GM19238 (cell line): ENCODE results near the gene TSEN34.
"Not testable (repeated sequence)": the region's sequence is repeated elsewhere in the genome, so short reads cannot be mapped to it uniquely, and the experiment has no call there.

Experiments
- DNase-seq: peaks from one replicate; pipeline ENCODE4 v3.0.0; 2011; ENCODE audit warnings: low spot score; ENCODE audit not compliant: insufficient read length

TSEN34 gene

DNA sequence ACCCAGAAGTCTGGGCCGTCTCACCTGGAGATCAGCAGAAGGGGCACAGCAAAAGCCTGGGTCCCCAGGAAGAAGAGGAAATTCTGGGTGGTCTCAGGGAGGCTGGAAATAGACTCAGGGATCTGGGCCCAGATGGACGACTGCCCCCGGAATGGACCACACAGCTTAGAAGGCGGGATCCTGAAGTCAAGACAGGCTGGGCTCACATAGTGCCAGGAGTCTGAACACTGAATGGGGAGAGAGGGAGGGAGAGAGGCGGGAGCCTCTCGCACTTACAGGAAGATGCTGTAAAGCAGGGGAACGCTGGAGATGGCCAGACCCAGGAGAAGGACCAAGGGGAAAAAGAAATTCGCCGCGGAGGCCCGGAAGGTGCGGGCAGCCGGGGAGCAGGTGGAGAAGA, 30.3 kb upstream of the TSEN34 start:
- no peak for DNase-seq

DNA sequence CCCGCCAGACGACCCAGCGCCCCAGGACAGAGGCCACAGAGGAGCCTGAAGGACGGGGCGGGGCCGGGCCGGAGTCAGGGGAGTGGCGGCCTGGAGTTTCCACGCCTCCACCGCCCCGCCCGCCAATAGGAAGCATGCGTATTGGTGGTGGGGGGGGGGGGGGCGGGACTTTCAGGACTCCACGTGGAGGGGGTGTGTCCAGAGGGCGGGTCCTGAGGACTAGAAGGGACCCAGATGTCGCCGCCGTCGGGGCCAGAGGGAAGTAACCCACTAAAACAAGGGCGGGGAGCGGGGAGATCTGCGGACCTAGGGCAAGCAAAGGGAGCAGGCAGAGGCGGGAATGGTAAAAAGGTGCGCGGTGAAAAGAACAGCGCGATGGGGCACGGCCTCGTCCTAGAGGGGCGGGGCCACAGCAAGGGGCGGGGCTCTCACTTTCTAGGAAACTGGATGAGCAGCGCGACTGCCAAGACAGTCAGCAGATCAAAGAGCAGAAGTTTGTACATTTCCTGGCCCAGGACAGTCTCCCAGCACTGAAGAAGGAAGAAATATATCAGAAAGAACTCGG, 28.8 kb upstream of the TSEN34 start:
- peak; percentile 64 for DNase-seq

- DNase-seq: no peak
Measured at GRCh38 chr19:54162884-54163283, 28.2 kb upstream of the TSEN34 start.

DNA sequence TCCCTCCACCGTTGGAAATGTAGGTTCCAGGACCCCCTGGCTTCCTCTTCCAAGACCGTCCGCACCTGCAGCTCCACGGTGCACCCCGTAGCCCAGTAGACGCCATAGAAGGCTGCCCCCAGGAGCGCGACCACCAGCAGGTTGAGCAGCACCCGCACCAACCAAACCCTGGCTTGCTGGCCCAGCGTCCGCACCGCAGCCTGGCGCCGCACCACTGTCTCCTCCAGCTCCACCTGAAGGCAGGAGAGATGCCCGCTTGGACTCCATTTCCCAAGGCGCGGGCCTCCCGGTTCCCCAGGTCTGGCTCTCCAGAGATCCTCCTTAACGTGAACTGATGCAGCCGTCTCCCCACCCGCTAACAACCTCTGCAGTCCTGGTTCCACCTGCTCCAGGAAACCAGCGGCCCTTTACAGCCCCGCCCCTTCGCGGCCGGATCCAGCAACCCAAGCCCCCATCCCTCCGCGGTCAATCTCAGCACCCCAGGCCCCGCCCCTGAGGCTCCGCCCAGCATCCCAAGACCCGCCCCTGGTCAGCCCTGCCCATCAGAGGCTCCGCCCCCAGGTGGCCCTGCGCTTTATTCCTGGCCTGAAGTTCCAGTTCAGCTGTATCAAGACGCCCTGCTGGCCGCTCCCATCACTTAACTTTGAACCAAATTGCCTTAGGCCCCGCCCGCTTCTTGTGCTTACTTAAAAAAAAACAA, 26.6 kb upstream of the TSEN34 start:
- no peak for DNase-seq

GRCh38 chr19:54165222-54165621, 25.9 kb upstream of the TSEN34 start:
- no peak for DNase-seq

DNA sequence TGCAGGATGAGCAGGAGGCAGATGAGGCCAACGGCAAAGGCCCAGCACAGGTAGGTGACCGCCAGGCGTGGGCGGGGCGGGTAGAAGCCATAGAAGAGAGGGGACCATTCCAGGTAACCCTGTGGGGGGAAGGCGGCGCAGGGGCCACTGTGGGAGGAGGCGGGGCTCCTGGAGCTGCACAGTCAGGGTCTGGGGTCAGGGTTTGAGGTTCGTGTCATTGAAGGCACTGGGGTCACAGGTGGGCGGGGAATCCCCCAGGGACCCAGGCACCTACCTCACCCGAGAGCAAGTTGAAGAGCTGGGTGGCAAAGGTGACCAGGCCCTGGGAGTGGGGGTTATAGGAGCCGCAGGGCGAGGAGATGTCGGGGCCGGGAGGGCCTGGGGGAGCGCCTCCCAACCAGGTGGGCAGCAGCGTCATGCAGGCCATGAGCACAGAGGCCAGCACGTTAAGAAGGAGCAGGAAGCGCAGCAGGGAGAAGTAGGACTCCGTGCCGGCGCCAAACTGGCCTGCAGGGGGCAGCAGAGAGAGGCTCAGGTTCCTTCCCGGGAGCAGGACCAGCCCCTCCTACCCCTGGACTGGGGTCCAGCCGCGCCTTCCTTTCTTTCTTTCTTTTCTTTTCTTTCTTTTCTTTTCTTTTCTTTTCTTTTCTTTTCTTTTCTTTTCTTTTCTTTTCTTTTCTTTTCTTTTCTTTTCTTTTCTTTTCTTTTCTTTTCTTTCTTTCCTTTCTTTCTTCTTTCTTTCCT, 22.8 kb upstream of the TSEN34 start:
- DNase-seq: peak; percentile 92

DNA sequence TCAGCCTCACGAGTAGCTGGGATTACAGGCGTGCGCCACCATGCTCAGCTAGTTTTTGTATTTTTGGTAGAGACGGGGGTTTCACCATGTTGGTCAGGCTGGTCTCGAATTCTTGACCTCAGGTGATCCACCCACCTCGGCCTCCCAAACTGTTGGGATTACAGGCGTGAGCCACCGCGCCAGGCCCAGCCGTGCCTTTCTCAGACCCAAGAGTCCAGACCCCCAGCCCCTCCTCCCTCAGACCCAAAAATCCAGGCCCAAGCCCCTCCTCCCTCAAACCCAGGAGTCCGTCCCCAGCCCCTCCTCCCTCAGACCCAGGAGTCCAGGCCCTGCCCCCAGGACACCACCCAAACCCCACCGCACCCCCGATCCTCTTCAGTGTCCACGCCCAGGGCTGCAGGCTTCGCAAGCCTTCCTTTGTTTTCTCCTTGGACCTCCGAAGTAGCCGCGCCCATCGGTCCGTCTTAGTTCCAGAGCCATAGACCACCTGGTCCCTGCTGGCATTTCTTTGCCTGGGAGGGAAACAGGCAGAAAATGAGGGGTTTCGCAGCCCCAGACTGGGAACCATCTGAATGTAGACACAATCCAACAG, 21.9 kb upstream of the TSEN34 start:
- DNase-seq: no peak

GRCh38 chr19:54171736-54172431, 19.2 kb upstream of the TSEN34 start:
- not testable (repeated sequence) for DNase-seq

DNA sequence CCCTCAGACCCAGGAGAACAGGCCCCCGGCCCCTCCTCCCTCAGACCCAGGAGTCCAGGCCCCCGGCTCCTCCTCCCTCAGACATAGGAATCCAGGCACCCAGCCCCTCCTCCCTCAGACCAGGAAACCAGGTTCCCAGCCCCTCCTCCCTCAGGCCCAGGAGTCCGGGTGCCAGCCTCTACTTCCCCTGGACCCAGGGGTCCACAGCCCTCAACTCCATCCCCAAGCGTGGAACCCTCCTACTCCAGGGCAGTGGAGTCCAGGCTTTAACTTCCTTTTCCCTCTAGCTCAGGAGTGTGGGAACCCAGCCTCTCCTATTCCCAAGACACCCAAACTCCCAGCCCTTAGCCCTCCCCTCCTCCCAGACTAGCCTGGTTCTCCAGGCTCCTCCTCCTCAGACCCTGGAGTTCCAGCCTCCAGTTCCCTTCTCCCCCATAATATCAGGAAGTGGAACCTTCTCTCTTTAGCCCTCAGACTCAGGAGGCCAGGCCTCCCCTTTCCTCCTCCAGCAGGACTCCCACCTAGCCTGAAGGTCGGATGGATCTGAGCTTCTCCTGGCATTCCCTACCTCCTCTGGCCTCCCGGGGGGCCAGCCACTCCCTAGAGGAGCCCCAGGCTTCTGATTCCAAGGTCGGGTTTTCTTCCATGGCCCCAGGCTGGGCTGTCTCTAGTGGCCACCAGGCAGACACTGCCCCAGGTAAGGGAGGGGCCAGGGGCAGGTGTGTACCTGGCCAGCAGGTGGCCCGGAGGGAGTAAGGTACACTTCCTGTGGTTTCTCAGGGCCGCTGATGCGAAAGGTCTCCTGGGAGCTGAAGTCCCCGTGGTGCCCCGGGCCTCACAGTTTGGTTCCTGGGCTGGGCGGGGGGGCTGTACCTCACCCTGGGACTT, 18.4 kb upstream of the TSEN34 start, which contains the start of gene TMC4:
Gene TMC4 (minus strand): TSS at position 690 of the 888 bp plus-strand sequence. CDS start 43 bp downstream, at position 647.
- DNase-seq: no peak

DNA sequence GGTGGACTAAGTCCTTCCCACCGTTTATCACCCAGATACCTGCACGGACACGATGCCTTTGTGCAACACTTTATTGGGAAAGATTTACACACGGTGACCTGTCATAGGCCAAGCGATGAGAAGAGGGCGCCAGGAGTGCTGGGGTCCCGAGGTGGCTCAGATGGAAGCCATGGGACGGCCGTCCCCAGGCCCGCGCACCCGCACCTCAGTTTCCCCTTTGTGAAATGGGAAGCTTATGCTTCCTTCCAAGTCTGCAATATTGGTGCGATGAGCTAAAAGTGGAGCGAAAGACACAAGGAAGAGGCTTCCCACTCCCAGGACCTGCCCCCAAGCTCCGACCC, 17.8 kb upstream of the TSEN34 start:
- no peak for DNase-seq

- no peak for DNase-seq
Measured at GRCh38 chr19:54173951-54174834, 16.9 kb upstream of the TSEN34 start.

- no peak for DNase-seq
Measured at GRCh38 chr19:54178581-54179261, 12.4 kb upstream of the TSEN34 start.

DNA sequence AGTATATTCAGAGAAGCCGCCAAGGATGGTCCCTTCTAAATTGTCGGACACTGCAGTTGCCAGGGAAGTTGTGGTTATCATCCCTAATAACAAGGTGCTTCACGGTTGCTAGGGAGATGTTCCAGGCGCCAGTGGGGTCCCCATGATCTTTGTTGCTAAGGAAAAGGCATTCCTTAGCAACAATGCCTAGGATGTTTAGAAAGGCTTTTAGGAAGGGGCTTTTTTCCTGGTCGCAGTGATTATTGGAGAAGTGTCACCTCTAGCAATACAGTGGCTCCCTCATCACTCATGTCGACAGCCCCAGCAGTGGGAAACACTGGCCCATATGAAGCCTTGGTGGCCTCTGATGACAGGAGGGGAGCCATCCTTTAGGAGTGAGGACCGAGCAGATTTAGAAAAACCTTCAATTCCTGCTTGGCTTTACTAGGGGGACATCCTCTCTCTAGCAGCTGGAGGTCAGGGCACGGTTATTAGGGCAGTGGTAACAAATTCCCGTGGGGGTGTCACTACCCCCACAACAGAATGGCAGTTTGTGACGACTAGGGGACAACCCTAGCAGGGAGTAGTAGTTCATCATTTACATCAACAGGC, 11.8 kb upstream of the TSEN34 start:
- DNase-seq: no peak

DNA sequence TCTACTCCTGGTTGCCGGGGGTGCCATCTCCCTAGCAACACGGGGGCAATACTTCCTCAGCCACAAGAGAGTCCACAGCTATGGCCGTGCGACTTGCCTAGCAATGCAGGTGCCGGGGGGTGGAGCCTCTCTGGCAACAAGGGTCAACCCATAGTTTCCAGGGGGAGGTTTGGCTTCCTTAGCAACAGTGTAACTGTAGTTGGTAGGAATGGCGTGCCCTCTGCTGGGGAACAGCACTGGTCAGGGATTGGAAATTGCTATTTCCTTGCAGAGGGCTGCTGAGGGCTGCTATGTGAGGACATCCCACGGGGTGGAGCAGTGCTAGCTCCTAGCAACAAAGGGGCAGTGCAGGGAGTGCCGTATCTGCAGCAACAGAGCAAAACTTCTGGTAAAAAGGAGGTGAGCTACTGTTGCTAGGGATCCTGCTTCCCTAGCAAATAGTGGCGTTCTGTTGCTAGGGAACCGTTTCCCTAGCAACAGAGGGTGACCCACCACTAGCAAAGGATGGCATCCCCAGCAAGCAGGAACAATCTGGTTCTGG, 11.1 kb upstream of the TSEN34 start:
- no peak for DNase-seq

DNA sequence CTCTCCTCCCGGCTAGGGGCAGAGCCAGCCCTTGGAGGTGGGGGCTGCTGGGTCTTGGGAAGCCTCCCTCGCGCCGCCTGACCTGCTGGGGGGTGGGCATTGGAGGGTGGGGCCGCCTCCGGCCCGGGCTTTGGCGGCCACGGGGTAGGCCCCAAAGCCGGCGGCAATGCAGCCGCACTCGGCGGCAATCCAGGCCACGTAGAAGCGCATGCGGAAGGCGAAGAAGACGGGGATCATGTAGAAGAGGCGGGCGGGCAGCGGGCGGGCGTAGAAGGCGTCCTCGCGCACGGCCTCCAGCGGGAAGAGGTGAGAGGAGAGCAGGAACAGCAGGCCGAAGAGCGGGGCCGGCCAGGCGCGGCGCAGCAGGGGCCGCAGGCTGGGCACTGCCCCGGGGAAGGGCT, 10.4 kb upstream of the TSEN34 start:
- DNase-seq: no peak

DNA sequence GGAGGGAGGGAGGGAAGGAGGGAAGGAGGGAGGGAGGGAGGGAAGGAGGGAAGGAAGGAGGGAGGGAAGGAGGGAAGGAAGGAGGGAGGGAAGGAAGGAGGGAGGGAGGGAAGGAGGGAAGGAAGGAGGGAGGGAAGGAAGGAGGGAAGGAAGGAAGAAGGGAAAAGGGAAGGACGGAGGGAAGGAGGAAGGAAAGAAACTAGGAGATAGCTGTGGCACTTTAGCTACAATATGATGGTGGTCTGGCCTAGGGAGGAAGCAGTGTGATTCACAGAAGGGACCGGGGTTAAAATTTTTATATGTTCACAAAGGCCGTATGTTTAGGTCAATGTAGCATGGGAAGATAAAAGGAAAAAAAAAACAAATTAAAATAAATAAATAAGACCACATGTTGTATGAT, 9.2 kb upstream of the TSEN34 start:
- not testable (repeated sequence) for DNase-seq

DNA sequence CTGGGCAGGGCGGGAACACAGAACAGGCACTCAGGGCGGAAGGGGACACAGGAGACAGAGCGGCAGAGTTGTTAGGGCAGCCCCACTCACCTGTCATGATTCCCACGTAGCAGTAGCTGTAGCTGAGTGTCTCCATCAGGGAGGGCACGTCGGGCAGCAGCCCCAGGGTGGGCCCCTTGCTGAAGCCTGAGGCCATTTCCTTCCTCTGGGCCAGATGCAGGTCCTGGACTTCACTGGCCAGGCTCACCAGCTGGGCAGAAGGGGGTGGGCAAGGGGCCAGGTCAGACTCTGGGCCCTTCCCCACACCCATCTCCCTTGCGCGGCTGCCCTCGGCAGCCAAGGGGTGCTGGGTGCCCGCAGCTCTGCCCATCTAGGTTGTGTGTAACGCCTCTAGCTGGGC, 7.7 kb upstream of the TSEN34 start:
- DNase-seq: no peak

- no peak for DNase-seq
Measured at GRCh38 chr19:54186351-54186750, 4.8 kb upstream of the TSEN34 start.
